Activated CD4-positive, alpha-beta T cell treated with anti-CD3 and anti-CD28 coated beads, Interleukin-2, amount 10 ng/mL, durations not matched to agents 7 days and 5 days (primary cell): ENCODE results near the gene ABCA4. TPM values are rescaled to one million over a fixed set of nuclear protein-coding genes. Genes with fewer than 3 reads are reported as not detected.

Source experiments
- CTCF ChIA-PET: fragments of 350-600 bp; sonication (Branson Sonifier 250); formaldehyde crosslinking; loops from one replicate; lab custom pipeline; 2021; ENCODE audit warnings: antibody characterized with exemption; lab: Charles Lee
- POLR2A ChIA-PET: fragments of 350-600 bp; sonication (Branson Sonifier 250); formaldehyde crosslinking; loops from one replicate; lab custom pipeline; 2021; ENCODE audit warnings: antibody characterized with exemption; lab: Charles Lee
- DNase-seq: peaks from one replicate; pipeline ENCODE4 v3.0.0-alpha.2; 2020
- H3K27ac Mint-ChIP-seq: one replicate; pipeline ENCODE4 v1.8.0; 2021; ENCODE audit warnings: mild to moderate bottlenecking, moderate library complexity, mixed read lengths
- H3K27me3 Mint-ChIP-seq: one replicate; pipeline ENCODE4 v1.8.0; 2021; ENCODE audit warnings: mixed read lengths
- H3K36me3 Mint-ChIP-seq: one replicate; pipeline ENCODE4 v1.8.0; 2021; ENCODE audit warnings: low read depth, mixed read lengths
- H3K4me1 Mint-ChIP-seq: one replicate; pipeline ENCODE4 v1.8.0; 2021; ENCODE audit warnings: mixed read lengths
- H3K4me3 Mint-ChIP-seq: one replicate; pipeline ENCODE4 v1.8.0; 2021; ENCODE audit warnings: mild to moderate bottlenecking, moderate library complexity, mixed read lengths
- H3K9me3 Mint-ChIP-seq: one replicate; pipeline ENCODE4 v1.8.0; 2021; ENCODE audit warnings: mixed read lengths
- total RNA-seq, 2 experiments: library from RNA; stranded (reverse); gene quantifications; one replicate each; pipeline ENCODE4 v1.2.3, GENCODE V29; 2021

The ABCA4 gene
- total RNA-seq, 2 experiments from 2014 or later, result not detected

GRCh38 chr1:94081566-94082344 lies 39.2 kb downstream of the ABCA4 start:
- ChIA-PET POLR2A (no interaction called here), CTCF (no interaction called here)
- Mint-ChIP-seq H3K27me3 (peaks cover 21% of the 10 kb centered on the region), H3K36me3 (no peaks in the 10 kb centered on the region), H3K4me1 (no peaks in the 10 kb centered on the region), H3K4me3 (no peak overlapping the region), H3K27ac (no peak overlapping the region), H3K9me3 (no peaks in the 10 kb centered on the region)
- no peak for DNase-seq

GRCh38 chr1:94079989-94080388 lies 41.0 kb downstream of the ABCA4 start:
- Mint-ChIP-seq H3K4me1 (no peaks in the 10 kb centered on the region), H3K27me3 (peaks cover 9% of the 10 kb centered on the region), H3K36me3 (no peaks in the 10 kb centered on the region), H3K4me3 (no peak overlapping the region), H3K27ac (no peak overlapping the region), H3K9me3 (no peaks in the 10 kb centered on the region)
- DNase-seq, result no peak
- POLR2A ChIA-PET, result no interaction called here
- CTCF ChIA-PET, result no interaction called here

GRCh38 chr1:94079080-94079940 lies 41.6 kb downstream of the ABCA4 start:
- no peak for DNase-seq
- Mint-ChIP-seq H3K27ac (no peak overlapping the region), H3K36me3 (no peaks in the 10 kb centered on the region), H3K27me3 (peaks cover 3% of the 10 kb centered on the region), H3K4me1 (no peaks in the 10 kb centered on the region), H3K9me3 (no peaks in the 10 kb centered on the region), H3K4me3 (no peak overlapping the region)
- POLR2A ChIA-PET, result no interaction called here
- CTCF ChIA-PET, result no interaction called here

GRCh38 chr1:94072840-94073522 lies 48.0 kb downstream of the ABCA4 start:
- ChIA-PET POLR2A (no interaction called here), CTCF (no interaction called here)
- no peak for DNase-seq
- no peaks in the 10 kb centered on the region for H3K27me3 Mint-ChIP-seq
- no peak overlapping the region for H3K4me3 Mint-ChIP-seq
- H3K9me3 Mint-ChIP-seq, result no peaks in the 10 kb centered on the region
- H3K4me1 Mint-ChIP-seq, result peaks cover 6% of the 10 kb centered on the region
- no peaks in the 10 kb centered on the region for H3K36me3 Mint-ChIP-seq
- H3K27ac Mint-ChIP-seq, result no peak overlapping the region

- H3K27ac Mint-ChIP-seq, result no peak overlapping the region
- H3K27me3 Mint-ChIP-seq, result no peaks in the 10 kb centered on the region
- peaks cover 6% of the 10 kb centered on the region for H3K4me1 Mint-ChIP-seq
- POLR2A ChIA-PET, result no interaction called here
- CTCF ChIA-PET, result interaction anchor here (0.6 kb wide), 1 partner anchor 685 kb away, joined by 3 read pairs; no protein-coding TSS in a partner anchor
- no peak overlapping the region for H3K4me3 Mint-ChIP-seq
- no peaks in the 10 kb centered on the region for H3K36me3 Mint-ChIP-seq
- no peak for DNase-seq
- no peaks in the 10 kb centered on the region for H3K9me3 Mint-ChIP-seq
Measured at GRCh38 chr1:94071976-94072375, 49.0 kb downstream of the ABCA4 start.

- ChIA-PET CTCF (interaction anchor here (0.6 to 2.0 kb wide), 2 partner anchors 30 to 685 kb away, joined by 3 to 4 read pairs; no protein-coding TSS in a partner anchor), POLR2A (no interaction called here)
- Mint-ChIP-seq H3K27me3 (no peaks in the 10 kb centered on the region), H3K36me3 (no peaks in the 10 kb centered on the region), H3K9me3 (no peaks in the 10 kb centered on the region), H3K4me3 (no peak overlapping the region), H3K27ac (no peak overlapping the region), H3K4me1 (peaks cover 6% of the 10 kb centered on the region)
- no peak for DNase-seq
Measured at GRCh38 chr1:94071391-94071790, 49.6 kb downstream of the ABCA4 start.

GRCh38 chr1:94070865-94071264 lies 50.1 kb downstream of the ABCA4 start:
- Mint-ChIP-seq H3K9me3 (no peaks in the 10 kb centered on the region), H3K4me1 (peaks cover 6% of the 10 kb centered on the region), H3K4me3 (no peak overlapping the region), H3K27ac (no peak overlapping the region), H3K36me3 (no peaks in the 10 kb centered on the region), H3K27me3 (no peaks in the 10 kb centered on the region)
- ChIA-PET POLR2A (no interaction called here), CTCF (interaction anchor here (2.0 kb wide), 1 partner anchor 30 kb away, joined by 4 read pairs; no protein-coding TSS in a partner anchor)
- DNase-seq, result no peak

- no peak overlapping the region for H3K27ac Mint-ChIP-seq
- H3K27me3 Mint-ChIP-seq, result no peaks in the 10 kb centered on the region
- no peak for DNase-seq
- POLR2A ChIA-PET, result no interaction called here
- H3K36me3 Mint-ChIP-seq, result no peaks in the 10 kb centered on the region
- CTCF ChIA-PET, result interaction anchor here (2.0 kb wide), 1 partner anchor 31 kb away, joined by 4 read pairs; no protein-coding TSS in a partner anchor
- no peaks in the 10 kb centered on the region for H3K9me3 Mint-ChIP-seq
- peaks cover 6% of the 10 kb centered on the region for H3K4me1 Mint-ChIP-seq
- no peak overlapping the region for H3K4me3 Mint-ChIP-seq
Measured at GRCh38 chr1:94069919-94070285, 51.0 kb downstream of the ABCA4 start.

- Mint-ChIP-seq H3K27ac (no peak overlapping the region), H3K4me1 (peaks cover 6% of the 10 kb centered on the region), H3K36me3 (no peaks in the 10 kb centered on the region), H3K4me3 (no peak overlapping the region), H3K27me3 (no peaks in the 10 kb centered on the region), H3K9me3 (no peaks in the 10 kb centered on the region)
- POLR2A ChIA-PET, result no interaction called here
- CTCF ChIA-PET, result interaction anchor here (2.0 kb wide), 1 partner anchor 32 kb away, joined by 4 read pairs; no protein-coding TSS in a partner anchor
- DNase-seq, result no peak
Measured at GRCh38 chr1:94068999-94069918, 51.7 kb downstream of the ABCA4 start.

GRCh38 chr1:94068096-94068998 lies 52.6 kb downstream of the ABCA4 start:
- no peak overlapping the region for H3K4me3 Mint-ChIP-seq
- H3K27ac Mint-ChIP-seq, result no peak overlapping the region
- ChIA-PET CTCF (interaction anchor here (0.8 kb wide), 1 partner anchor 34 kb away, joined by 3 read pairs; no protein-coding TSS in a partner anchor), POLR2A (interaction anchor here (1.0 kb wide), 1 partner anchor 16 kb away, joined by 3 read pairs; no protein-coding TSS in a partner anchor)
- H3K4me1 Mint-ChIP-seq, result peaks cover 6% of the 10 kb centered on the region
- DNase-seq, result no peak
- H3K36me3 Mint-ChIP-seq, result no peaks in the 10 kb centered on the region
- H3K9me3 Mint-ChIP-seq, result no peaks in the 10 kb centered on the region
- H3K27me3 Mint-ChIP-seq, result no peaks in the 10 kb centered on the region

- POLR2A ChIA-PET, result interaction anchor here (1.0 kb wide), 1 partner anchor 17 kb away, joined by 3 read pairs; no protein-coding TSS in a partner anchor
- H3K4me3 Mint-ChIP-seq, result no peak overlapping the region
Measured at GRCh38 chr1:94067196-94067595, 53.8 kb downstream of the ABCA4 start.

More at GRCh38 chr1:94067196-94067595, 53.8 kb downstream of the ABCA4 start:
- CTCF ChIA-PET, result no interaction called here
- Mint-ChIP-seq H3K9me3 (no peaks in the 10 kb centered on the region), H3K4me1 (peaks cover 3% of the 10 kb centered on the region), H3K36me3 (no peaks in the 10 kb centered on the region), H3K27me3 (no peaks in the 10 kb centered on the region), H3K27ac (no peak overlapping the region)
- no peak for DNase-seq
